SW480 (cell line): Measurements from ENCODE around the gene IFIT5.
"Not testable (repeated sequence)": the region's sequence is repeated elsewhere in the genome, so short reads cannot be mapped to it uniquely, and the experiment has no call there.

Experiments used
- DNase-seq: peaks from one replicate; pipeline ENCODE4 v3.0.0-alpha.2; 2016; ENCODE audit warnings: low spot score

IFIT5 gene

GRCh38 chr10:89414146-89414878, at the start of gene IFIT5:
Gene IFIT5, plus strand, starts transcription at chr10:89414568. Its CDS starts 231 bp downstream, at chr10:89414799.
- peak; percentile 64 for DNase-seq

- no peak for DNase-seq
These were observed 46.8 kb upstream of the IFIT5 start for GRCh38 chr10:89367529-89367928.

- DNase-seq: no peak
These were observed 46.2 kb upstream of the IFIT5 start for GRCh38 chr10:89368129-89368528.

GRCh38 chr10:89369156-89370105, 44.9 kb upstream of the IFIT5 start:
- peak; percentile 28 for DNase-seq

- DNase-seq: no peak
These were observed 43.3 kb upstream of the IFIT5 start for GRCh38 chr10:89371079-89371478.

GRCh38 chr10:89371987-89372386, 42.4 kb upstream of the IFIT5 start:
- DNase-seq: no peak

- no peak for DNase-seq
These were observed 40.3 kb upstream of the IFIT5 start for GRCh38 chr10:89373916-89374711.

- DNase-seq: no peak
These were observed 39.6 kb upstream of the IFIT5 start for GRCh38 chr10:89374713-89375141.

- DNase-seq: no peak
These were observed 36.4 kb upstream of the IFIT5 start, which contains the start of gene IFIT1B for GRCh38 chr10:89377705-89378637. Gene IFIT1B, plus strand, starts transcription at chr10:89378056. Its CDS starts 80 bp downstream, at chr10:89378136.

GRCh38 chr10:89379103-89379502, 35.3 kb upstream of the IFIT5 start:
- no peak for DNase-seq

GRCh38 chr10:89382757-89383156, 31.6 kb upstream of the IFIT5 start:
- DNase-seq: no peak

GRCh38 chr10:89384474-89385340, 29.7 kb upstream of the IFIT5 start:
- DNase-seq: no peak

GRCh38 chr10:89388806-89389205, 25.6 kb upstream of the IFIT5 start:
- no peak for DNase-seq

- DNase-seq: peak; percentile 30
These were observed 25.1 kb upstream of the IFIT5 start for GRCh38 chr10:89389254-89389653.

- DNase-seq: no peak
These were observed 23.7 kb upstream of the IFIT5 start for GRCh38 chr10:89390476-89391225.

GRCh38 chr10:89391226-89391576, 23.2 kb upstream of the IFIT5 start:
- not testable (repeated sequence) for DNase-seq

GRCh38 chr10:89391907-89392756, 22.2 kb upstream of the IFIT5 start, which contains the start of gene IFIT1:
Gene IFIT1, plus strand, starts transcription at chr10:89392623. Its CDS starts 90 bp downstream, at chr10:89392713.
- peak; percentile 82 for DNase-seq

- DNase-seq: no peak
These were observed 21.4 kb upstream of the IFIT5 start for GRCh38 chr10:89392974-89393373.
